Measurements from ENCODE around the gene DLX1. TPM values are rescaled to one million over a fixed set of nuclear protein-coding genes. Genes with fewer than 3 reads are reported as not detected.

DLX1 gene
- total RNA-seq, 1 donor from 2014 or later, result not detected

DNA sequence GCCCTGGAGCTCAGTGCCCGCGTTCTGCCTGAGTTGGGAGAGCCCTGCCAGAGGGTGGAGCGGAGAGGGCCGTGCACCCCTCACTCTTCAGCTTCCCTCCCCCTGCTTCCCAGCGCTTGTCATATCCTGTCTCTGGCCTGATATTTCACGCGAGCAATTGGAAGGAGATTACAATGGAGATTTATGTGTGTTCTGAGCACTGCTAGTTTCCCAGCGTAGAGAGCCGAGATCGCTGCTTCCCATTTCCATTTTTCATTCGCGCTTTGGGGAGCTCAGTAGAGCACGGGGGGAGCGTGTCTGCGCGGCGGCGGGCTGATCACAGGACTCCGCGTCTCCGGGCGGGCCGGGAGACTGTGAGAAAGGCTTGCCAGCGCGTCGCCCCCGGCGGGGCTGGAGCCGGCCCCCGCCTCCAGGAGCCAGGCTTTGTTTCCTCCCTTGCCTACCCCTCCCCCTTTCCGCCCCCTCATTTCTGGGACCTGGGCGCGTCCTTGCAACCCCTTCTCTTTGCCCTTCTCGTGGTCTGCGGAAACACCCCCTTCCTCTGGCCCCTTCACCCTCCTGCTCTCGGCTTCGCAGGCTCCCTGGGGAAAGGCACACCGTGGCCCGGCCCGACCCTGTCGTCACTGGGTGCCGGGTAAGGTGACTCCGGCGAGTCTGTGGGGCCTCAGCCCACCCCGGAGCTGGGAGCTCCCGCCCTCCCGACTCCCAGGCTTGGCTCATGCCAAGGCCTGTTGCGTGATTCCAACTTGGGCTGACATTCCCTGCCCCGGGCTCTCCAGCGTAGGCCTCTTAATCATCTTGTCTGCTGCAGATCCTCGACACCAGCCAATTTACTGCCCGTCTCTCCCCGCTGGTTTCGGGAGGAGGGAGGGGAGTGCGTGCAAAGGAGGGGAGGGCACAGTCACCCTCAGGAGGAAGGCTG, 11.6 kb downstream of the DLX1 start:
- H3K36me3 ChIP-seq, result no peaks in the 10 kb centered on the region
- peaks cover 78% of the 10 kb centered on the region for H3K27me3 ChIP-seq
- H3K9me3 ChIP-seq, result no peaks in the 10 kb centered on the region
- no peak for DNase-seq (ENCODE audit: low spot score in 2 of 2)
- H3K4me1 ChIP-seq, result peaks cover 31 to 55% of the 10 kb centered on the region in 2 donors
- intact Hi-C loops (cut with DNase I), result loop anchor here (5.0 to 10.0 kb wide), 5 partner anchors 175 to 1172 kb away; partner anchors contain the start of genes DCAF17, DYNC1I2, GORASP2 and HAT1
- peak overlapping the region in 1 of 2 donors; percentile 2 for H3K27ac ChIP-seq
- TF ChIP-seq, protein P1, sequence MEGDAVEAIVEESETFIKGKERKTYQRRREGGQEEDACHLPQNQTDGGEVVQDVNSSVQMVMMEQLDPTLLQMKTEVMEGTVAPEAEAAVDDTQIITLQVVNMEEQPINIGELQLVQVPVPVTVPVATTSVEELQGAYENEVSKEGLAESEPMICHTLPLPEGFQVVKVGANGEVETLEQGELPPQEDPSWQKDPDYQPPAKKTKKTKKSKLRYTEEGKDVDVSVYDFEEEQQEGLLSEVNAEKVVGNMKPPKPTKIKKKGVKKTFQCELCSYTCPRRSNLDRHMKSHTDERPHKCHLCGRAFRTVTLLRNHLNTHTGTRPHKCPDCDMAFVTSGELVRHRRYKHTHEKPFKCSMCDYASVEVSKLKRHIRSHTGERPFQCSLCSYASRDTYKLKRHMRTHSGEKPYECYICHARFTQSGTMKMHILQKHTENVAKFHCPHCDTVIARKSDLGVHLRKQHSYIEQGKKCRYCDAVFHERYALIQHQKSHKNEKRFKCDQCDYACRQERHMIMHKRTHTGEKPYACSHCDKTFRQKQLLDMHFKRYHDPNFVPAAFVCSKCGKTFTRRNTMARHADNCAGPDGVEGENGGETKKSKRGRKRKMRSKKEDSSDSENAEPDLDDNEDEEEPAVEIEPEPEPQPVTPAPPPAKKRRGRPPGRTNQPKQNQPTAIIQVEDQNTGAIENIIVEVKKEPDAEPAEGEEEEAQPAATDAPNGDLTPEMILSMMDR (IDR thresholded peaks at IDR 0.05), result no peak
- H3K4me3 ChIP-seq, result peak overlapping the region; percentile 48 to 67

- intact Hi-C loops (cut with DNase I), result loop anchor here (5.0 to 10.0 kb wide), 5 partner anchors 175 to 1173 kb away; partner anchors contain the start of genes DCAF17, DYNC1I2, GORASP2 and HAT1
- H3K27ac ChIP-seq, result no peak overlapping the region
- H3K4me1 ChIP-seq, result peaks cover 31 to 62% of the 10 kb centered on the region in 2 donors
Observed at GRCh38 chr2:172097557-172098131, 12.3 kb downstream of the DLX1 start.

GRCh38 chr2:172098287-172098649, 13.0 kb downstream of the DLX1 start:
- H3K4me1 ChIP-seq, result peaks cover 31 to 65% of the 10 kb centered on the region in 2 donors
- no peak overlapping the region for H3K27ac ChIP-seq
- no peak for DNase-seq (ENCODE audit: low spot score in 2 of 2)
- peaks cover 79% of the 10 kb centered on the region for H3K27me3 ChIP-seq
- peak overlapping the region in 1 of 2 donors; percentile 57 for H3K4me3 ChIP-seq
- intact Hi-C loops (cut with DNase I), result loop anchor here (5.0 to 10.0 kb wide), 5 partner anchors 176 to 1173 kb away; partner anchors contain the start of genes DCAF17, DYNC1I2, GORASP2 and HAT1
- TF ChIP-seq, protein P1 (IDR thresholded peaks at IDR 0.05), result no peak
- no peaks in the 10 kb centered on the region for H3K9me3 ChIP-seq
- H3K36me3 ChIP-seq, result no peaks in the 10 kb centered on the region

More at GRCh38 chr2:172097557-172098131, 12.3 kb downstream of the DLX1 start:
- no peak for DNase-seq (ENCODE audit: low spot score in 2 of 2)
- H3K9me3 ChIP-seq, result no peaks in the 10 kb centered on the region
- no peaks in the 10 kb centered on the region for H3K36me3 ChIP-seq
- no peak overlapping the region for H3K4me3 ChIP-seq
- TF ChIP-seq, protein P1 (IDR thresholded peaks at IDR 0.05), result no peak
- peaks cover 79% of the 10 kb centered on the region for H3K27me3 ChIP-seq

GRCh38 chr2:172098650-172099471, 13.6 kb downstream of the DLX1 start:
- H3K4me1 ChIP-seq, result peaks cover 31 to 65% of the 10 kb centered on the region in 2 donors
- TF ChIP-seq, protein P1 (IDR thresholded peaks at IDR 0.05), result no peak
- peaks cover 79% of the 10 kb centered on the region for H3K27me3 ChIP-seq
- H3K27ac ChIP-seq, result no peak overlapping the region
- intact Hi-C loops (cut with DNase I), result loop anchor here (5.0 to 10.0 kb wide), 5 partner anchors 177 to 1174 kb away; partner anchors contain the start of genes DCAF17, DYNC1I2, GORASP2 and HAT1
- no peak for DNase-seq (ENCODE audit: low spot score in 2 of 2)
- peak overlapping the region; percentile 57 to 59 for H3K4me3 ChIP-seq
- H3K9me3 ChIP-seq, result no peaks in the 10 kb centered on the region
- no peaks in the 10 kb centered on the region for H3K36me3 ChIP-seq

Data from ascending aorta (tissue), 2 donors.